Measurements from ENCODE around the gene ADGRL3.

Gene ADGRL3

DNA sequence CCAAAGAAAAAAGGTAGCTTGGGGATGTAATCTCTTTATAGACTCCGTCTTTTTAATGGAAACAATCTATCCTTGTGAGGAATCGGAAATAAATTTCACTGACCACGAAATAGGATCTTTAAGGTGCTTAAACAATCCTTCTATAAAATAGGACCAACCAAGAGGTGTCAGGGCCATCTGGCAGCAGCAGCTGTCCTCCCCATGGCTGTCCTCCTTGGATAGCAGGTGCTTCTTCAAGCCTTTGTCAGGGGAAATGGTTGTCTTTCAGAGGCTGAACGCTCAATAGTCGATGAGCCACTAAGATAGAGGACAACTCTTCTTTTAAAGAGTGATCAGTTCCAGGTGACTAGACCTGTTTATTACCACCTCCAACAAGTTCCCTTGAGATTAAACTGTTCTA lies 231.0 kb downstream of the ADGRL3 start:
- DNase-seq, result peak; percentile 5 to 66

DNA sequence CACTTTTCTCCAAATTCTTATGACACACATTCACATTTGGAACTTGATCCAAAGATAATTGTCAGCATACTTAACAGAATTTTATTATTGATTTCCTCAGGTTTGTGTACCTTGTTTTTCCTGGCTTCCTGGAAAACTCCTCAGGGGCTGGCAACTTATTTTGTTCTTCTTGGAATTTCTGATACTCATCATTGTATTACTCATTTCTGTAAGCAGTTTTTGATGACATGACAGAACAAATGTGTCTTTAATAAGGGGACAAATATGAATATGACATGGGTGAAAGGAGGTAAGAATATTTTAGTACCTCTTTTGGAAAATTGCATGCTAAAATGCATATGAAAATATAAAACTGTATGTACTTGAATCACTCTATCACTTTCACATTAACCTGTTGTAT lies 237.8 kb downstream of the ADGRL3 start:
- DNase-seq, result no peak

DNA sequence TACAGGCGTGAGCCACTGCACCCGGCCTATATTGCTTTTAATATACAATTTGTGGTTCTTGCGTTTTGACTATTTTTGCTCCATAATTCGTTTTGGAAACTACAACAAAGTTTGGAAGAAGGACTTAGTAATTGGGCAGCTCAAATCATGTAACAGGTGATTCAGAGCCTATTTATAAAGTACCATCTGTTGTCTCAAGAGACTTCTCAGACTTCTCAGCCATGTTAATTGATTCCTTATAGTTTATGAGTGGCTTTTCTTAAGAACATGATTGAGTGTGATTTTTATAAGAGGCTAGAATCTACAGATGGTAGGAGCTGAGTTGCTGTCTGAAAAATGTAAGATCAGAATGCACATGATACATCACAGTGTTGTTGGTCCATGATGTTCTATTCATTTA lies 240.2 kb downstream of the ADGRL3 start:
- peak; percentile 77 to 93 for DNase-seq

DNA sequence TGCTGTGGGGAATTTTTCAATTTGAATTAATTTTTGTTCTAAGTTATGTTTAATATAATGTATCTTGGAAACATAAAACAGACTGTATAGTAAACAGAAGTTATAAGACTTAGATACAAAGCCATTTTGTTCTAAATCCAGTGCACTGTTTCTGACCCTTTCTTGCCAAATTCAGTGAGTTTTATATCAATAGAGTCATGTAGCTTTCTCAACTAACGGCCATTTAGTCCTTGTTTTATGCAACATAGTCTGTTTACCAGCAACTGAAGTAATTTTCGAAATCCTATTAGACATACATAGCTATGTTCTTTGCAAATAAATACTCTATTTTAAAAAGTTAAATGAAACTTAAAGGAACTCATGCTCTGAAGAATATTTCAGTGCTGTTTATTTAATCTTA lies 242.8 kb downstream of the ADGRL3 start:
- DNase-seq, result no peak

DNA sequence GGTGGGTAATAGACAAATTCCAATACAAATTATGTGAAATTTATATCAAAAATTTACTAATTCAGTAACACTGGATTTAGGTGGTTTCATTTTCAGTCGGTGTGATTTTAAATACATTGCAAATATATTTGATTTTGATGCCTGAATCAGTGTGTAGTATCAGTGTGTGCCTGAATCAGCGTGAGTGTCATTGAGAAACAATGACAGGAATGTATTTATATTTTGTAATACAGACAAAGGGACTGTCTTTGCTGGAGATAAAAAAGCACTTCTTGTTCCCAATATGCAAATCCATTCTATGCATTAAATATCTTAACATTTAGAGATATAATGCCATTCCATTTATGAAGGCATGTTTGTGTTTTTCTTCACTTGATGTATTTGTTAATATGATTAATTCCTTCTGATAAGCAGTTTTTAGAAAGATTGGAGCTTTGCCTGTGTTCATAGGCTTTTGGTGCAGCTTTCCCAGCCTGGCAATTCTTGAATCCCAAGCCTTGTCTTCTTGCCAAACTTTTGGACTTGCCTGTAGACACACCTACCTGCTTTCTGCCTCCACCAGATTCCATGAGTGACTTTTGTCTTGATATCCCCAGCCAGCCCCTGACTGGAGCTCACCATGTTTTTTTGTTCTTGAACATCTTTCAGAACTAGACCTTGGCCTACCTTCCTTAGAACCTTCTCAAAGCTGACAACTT lies 243.8 kb downstream of the ADGRL3 start:
- no peak for DNase-seq

DNA sequence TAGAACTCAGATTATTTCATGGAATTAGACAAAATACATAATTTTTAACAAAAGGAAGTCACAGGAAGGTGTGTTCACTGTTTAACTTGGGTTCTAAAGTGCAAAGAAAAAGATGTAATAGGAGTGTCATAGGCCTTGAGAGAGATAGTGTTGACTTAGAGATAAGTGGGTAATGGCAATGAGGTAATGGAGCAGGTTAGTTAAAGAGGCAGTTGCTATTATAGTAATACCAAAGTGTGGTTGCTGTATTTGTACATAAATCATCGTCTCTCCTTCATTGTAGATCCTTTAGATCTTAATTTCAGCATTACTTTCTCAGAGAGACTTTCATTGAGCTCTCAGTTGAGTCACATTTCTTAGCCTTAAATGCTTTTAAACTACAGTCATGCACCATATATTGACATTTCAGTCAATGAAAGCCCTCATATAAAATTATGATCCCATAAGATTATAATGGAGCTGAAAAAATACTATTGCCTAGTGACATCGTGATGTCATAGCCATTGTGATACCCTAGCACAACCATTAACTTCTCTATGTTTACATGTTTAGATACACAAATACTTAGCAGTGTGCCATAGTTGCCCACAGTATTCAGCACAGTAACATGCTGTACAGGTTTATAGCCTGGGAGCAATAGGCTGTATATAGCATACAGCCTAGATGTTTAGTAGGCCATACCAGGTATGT lies 245.4 kb downstream of the ADGRL3 start:
- DNase-seq, result no peak

DNA sequence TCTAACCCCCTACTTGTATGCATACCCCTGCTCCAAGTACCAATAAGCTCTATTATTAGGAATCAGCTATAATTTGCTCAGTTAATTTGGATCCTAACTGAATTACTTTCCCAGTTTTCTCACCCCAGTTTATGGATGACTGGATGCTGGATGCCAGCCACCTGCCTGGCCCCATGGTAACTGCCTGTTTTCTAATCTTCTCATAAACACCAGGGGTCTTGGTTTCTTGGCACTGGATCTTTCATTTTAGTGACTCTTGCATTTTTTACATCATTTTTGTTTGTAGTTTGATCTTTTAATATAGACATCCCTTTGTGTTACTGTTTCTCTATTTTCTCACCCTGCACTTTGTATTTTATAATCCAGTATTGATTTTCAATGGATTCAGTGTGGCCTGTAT lies 246.8 kb downstream of the ADGRL3 start:
- DNase-seq, result no peak

DNA sequence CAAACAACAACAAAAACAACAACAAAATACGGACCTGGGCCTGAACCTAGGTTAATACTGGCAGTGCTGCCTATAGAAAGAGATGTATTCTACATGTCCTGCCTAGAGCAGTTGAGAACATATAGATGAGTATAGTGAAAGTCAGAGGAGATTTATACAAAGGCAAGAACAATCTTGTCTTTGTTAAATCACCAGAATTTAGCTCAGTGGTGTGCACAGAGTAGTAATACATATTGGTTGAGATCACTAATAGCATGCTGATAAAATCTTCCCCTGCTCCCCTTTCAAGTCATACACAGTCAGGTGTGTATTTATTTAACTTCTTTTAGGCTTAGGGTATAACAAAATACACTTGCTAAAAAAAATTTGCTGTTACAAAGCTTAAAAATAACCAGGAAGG lies 247.8 kb downstream of the ADGRL3 start:
- DNase-seq, result no peak

DNA sequence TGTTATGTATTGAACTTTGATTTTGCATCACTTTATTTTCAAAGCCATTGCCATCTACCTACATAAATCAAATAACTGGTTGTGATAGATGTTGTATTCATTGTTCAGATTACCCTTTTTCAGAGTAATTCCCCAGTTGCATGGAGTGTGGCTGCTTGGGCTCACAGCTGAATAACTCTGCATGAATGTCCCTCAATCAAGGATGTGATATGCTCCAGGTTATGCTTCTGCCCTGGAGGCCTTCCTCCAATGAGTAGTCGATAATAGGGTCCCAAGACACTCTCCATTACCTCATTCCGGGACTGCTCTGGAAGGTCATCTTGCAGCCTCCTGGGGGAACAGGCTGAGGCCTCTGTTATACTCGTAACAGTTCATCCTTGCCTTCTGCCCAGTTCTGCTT lies 251.8 kb downstream of the ADGRL3 start:
- no peak for DNase-seq

DNA sequence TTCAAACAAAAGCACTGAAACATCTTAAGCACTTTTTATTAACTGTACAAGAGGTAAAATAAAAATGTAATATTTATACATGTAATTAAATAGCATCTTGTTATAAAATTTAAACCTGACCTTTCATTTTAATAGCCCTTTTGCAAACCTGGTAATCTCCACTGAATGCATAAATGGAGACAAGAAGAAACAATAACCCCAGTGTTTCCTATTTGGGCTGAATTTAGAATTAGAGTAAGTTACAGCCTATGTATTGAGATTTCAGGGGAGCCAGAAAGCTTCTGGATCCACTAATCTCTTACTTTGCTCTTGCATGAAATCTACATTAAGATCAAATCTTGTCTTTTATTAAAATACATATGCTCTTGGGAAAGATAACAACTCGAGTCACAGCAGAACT lies 261.8 kb downstream of the ADGRL3 start:
- no peak for DNase-seq

DNA sequence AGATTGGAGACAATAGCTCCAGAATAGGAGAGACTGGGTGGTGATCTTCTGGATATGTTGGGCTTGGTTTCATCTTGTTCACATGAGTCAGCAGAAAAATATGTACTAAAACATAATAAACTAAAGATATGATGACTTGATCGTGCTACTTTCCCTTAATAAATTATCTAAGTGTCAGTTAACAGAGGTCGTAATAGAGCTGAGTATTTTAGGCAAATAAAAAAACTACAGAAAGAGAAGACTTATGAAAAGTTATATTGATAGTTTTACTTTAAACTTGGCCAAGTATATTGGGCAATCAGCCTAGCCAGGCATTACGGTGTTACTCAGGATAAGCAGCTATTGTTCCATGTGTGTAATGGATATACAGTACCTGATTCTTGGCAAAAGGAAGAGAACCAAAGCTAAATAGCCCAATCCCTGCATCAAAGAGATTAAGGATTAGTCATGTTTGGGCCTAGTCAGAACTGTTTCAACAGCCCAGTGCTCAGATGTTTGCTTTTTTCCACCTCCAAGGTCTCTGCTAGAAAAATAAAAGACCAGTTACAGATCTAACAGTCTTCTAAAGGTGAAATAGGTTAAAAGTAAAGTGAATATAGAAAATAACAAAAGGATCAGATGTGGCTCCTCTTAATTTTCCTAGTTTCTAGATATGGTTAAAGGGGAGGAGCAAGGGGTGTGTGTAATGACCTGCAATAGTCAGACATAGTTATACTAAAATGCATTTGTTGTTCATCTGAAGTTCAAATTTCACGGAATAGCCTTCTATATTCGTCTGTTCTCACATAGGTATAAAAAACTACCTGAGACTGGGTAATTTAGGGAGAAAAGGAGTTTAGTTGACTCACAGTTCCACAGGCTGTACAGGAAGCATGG lies 262.6 kb downstream of the ADGRL3 start:
- no peak for DNase-seq

DNA sequence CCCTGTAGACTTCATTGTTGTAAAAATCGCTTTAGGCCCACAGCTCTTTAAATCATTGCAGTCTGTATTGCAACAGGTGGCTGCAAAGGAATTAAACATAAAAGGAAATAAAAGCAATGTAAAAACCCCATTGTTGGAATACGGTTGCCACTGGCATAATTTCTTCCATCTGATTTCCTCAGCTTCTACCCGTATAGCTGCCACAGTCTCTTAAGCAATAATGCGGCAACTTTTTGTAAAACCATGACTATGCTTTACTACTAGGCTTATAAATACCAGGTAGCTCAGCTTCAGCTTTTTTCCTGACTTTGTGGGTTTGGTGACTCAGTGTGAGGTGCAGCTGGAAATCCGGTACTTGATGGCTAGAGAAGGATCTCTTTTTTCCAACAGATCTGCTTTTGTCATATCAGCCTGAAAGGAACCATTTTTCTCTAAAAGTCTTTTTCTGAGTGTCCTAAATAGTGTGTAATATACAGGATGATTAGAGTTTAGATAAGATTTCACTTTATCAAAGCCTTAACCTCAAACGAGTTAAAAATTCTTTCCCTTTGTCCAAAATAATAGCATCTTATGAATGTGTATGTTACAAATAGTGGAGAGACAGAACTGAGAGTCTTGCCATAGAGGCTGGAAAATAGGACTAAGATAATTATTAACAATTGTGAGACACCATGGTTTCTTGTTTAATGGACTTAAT lies 268.0 kb downstream of the ADGRL3 start:
- no peak for DNase-seq

DNA sequence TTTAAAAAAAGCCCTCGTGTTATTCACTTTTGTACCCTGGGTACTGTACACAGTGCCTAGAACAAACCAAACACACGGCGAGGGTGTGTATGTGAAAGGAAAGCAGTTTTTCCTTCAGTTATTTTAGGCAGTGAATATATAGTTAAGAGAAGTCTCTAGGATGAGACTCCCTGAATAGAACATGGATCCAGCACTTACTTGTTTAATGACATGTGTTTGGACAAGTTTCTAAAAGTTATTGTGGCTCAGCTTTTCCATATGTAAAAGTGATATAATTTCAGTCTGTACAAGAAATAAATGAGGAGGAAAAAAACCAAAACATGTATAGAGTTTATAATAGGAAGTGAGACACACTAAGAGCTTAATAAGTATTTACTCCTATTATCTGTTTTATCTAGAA lies 273.2 kb downstream of the ADGRL3 start:
- no peak for DNase-seq

DNA sequence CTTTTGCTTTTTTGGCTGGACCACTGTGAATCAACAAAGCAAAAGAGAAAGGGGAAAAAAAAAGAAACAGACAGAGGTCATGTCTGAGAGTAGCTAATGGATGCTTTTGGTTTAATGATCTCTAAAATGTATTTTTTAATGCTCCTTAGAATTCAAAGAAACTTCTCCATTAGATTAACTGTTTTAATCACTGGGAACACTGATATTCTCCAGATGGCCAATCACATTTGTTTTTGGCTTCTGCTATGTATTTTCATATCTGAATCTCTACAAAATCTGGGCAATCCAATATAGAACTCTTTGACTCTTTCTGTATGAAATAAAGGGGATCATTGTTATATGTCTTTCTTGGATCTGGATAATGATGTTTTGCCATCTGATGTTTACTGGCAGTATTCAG lies 278.2 kb downstream of the ADGRL3 start:
- no peak for DNase-seq

DNA sequence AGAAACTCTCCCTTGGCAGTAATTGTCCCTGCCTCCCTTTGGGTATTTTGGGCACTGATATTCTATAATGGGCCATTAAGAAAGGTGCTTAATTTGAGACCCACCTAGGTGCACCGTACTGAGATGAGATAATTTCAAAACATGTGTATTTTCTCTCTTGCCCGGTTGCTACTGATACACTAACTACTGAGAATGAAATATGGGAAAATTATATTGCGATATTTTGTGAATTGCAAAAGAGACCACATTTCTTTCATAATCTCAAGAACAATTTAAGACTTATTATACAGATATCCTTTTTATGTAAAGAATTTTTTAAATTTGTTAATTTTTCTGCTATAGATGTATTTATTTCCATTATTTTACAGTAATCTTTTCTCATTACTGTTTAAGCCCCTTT lies 284.9 kb downstream of the ADGRL3 start:
- no peak for DNase-seq

DNA sequence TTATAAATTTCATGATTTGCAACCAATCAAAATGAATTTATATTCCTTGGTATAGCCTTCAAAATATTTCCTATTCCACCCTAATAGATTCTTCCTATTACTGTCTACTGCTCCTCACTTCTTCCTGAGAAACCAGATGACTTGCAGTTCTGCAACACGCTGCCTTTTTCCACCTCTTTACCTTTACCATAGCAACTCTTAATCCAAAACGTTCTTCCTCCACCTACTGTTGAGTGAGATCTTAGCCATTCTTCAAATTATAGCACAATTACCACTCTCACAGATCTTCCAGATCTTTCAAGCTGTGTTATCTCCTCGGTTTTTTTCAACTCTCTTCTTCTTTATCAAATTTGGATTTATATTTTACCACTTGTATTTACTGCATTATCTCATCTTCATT lies 289.8 kb downstream of the ADGRL3 start:
- DNase-seq, result peak in 1 of 2 experiments; percentile 18

DNA sequence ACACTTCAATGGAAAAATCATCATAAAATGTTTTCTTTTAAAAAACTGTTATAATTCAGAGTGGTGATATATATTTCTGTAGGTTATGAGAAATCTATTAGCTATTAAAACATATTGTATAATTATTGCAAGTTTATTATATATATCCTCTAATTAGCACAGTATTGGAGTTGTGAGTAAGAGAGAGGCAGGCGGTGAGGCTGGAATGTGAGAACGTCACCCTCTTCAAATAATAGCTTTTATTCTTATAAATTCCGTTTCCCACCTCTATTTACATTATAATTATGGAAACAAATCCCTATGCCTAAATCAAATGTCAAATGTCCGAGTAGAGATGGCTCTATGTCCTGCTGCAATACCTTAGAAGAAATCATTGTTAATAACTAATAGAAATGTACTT lies 292.9 kb downstream of the ADGRL3 start:
- DNase-seq, result no peak

DNA sequence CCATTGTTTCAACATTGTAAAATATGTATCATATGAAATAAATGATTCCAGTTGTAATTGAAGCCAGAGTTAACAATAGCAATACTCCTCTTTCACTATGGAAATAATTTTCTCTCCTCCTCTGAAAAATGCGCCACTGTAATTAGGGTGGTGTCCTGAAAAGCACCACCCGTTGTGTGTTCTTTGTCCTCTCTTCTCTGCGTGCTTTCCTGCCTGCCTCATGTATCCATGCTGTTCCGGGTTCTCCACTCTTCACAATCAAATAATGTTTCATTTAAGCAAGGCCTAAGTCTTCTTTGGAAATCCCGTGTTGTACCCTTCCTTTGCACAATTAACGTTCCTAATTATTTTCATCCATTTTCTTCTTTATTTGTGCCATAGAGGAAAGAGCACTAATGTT lies 293.3 kb downstream of the ADGRL3 start:
- DNase-seq, result no peak

DNA sequence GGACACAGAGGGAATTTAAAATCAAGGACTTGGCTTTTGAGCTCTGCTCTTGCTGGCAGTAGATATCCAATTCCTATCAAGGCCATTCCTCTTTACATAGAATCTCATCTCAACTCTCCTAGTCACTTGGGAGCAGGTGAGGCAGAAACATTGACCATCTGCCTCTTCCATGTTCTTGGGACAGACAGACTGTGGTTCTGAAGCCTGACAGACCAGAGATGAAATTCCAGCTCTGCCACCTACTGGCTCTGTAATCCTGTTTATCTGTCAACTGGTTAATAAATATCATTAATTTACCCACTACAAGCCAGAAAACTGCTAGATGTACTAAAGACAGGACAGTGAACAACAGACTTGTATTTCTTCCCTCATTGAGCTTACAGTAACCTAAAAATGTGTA lies 300.8 kb downstream of the ADGRL3 start:
- DNase-seq, result peak; percentile 32 to 62

DNA sequence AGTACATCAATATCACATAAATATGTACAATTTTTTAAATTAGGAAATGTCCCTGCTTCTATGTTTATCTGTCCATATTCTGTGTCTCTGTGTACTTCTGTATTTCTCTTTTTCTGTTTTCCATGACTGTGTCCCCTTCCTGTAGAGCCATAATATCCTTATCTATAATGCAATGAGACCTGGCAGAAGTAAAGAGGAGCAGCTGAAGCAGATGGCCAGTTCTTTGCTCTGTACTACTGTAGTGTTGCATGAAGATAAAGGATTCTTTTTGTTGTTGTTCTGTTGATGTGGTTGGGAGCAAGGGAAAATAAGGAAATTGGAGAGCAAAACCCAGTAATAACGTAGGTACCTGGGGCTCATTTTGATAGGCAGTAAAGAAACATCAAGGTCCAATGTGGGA lies 301.7 kb downstream of the ADGRL3 start:
- peak in 1 of 2 experiments; percentile 16 for DNase-seq

DNA sequence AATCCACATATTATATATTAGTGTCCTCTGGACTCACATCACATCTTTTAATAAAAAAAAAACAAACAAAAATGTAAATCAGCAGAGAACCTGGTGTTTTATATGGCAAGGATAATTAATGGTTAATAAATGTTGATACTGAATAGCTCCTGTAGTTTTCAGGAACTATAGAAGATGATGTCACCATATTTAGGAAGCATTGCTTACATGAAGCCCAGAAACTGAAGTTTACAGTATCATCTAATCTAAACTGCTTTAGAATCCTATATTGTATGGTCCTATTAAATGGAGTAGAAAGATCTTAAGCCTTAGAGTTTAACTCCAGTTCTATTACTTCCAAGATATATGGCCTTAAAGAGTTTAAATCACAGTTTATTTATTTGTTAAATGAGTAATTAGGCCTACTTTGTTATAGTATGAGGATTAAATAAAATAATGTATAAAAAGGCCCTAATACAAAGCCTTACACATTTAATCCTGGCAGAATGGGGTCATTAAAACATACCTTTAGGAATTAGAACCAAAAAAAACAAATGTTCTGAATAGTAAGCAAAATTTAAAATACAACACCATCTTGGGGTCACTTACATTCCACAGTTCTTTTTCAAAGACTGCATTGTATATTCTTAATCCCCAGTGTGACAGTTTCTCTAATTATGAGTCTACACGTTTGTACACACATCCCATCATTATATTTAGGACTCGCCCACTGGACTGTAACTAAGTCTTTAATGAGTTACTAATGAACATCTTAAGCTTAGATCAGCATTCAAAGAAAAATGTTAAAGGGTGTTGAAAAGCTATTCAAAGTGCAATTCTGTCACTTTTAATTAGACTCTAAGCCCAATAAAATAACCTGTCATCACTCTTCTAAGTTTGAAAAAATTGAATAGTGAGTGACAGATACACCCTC lies 305.9 kb downstream of the ADGRL3 start:
- DNase-seq, result peak in 1 of 2 experiments; percentile 48

DNA sequence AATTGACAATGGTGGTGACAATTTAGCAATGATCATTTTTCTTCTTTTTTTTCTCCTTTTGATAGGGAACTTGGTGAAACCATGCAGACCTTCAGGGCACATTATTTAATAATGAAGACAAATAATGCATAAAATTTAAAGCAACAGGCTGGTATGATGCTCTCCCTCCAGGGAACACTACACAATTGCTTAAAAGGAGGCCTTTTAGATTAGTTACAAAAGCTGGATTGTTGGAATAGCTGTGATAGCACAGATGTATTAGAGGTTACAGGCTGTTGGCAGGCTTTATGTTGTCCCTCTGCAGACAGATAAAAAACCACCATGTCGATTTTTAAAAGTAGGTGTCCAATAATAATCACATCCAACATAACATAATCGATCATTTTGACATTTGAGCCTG lies 307.0 kb downstream of the ADGRL3 start:
- DNase-seq, result no peak
